HepG2 (cell line): ENCODE data around the gene GAS5. TPM values are rescaled to one million over a fixed set of nuclear protein-coding genes. Genes with fewer than 3 reads are reported as not detected.

Source experiments
- ATAC-seq: fragments of 200-7000 bp; cut with Tn5 transposase; 3 replicates; pipeline ENCODE4 v1.9.1; 2020; ENCODE audit warnings: mild to moderate bottlenecking, moderate library complexity
- BruUV-seq: library from RNA; stranded (reverse); fragments of 400-500 nt; replicated peaks from 2 replicates; lab custom pipeline; 2021; lab: Mats Ljungman, UMichigan
- CTCF ChIA-PET: fragments of 300-600 bp; formaldehyde crosslinking; extraction: SDS; loops from one replicate; lab custom pipeline; 2021; ENCODE audit warnings: low total read pairs, inconsistent platforms, low intra/inter-chr PET ratio; lab: Yijun Ruan, JAX
- POLR2A ChIA-PET: fragments of 350-600 bp; sonication (Branson Sonifier 250); formaldehyde crosslinking; loops from one replicate; lab custom pipeline; 2020; ENCODE audit warnings: antibody characterized with exemption, inconsistent platforms; lab: Yijun Ruan, JAX
- DNase-seq: peaks from one replicate; pipeline ENCODE4 v3.0.0-alpha.2; 2015; ENCODE audit warnings: low spot score
- FAIRE-seq: peaks from 3 replicates; lab custom pipeline; 2011; peaks lifted over from hg19 to GRCh38; lab: Jason Lieb, UNC
- H2AFZ ChIP-seq: one replicate; pipeline ENCODE4 v1.6.1; 2011; ENCODE audit warnings: low read length, inconsistent platforms
- H3K27ac ChIP-seq: fragments of 300-600 bp; 3 replicates; pipeline ENCODE4 v1.8.0; 2011; ENCODE audit warnings: mixed run types, mild to moderate bottlenecking, mixed read lengths, low read length, inconsistent platforms; ENCODE audit not compliant: insufficient read depth; ENCODE audit errors: extremely low read length
- H3K27me3 ChIP-seq, 2 experiments: fragments of 200-600 bp in 1 of 2; 2 replicates in 1 of 2; 3 replicates in 1 of 2; pipeline versions ENCODE4 v1.6.0 to v1.8.0; 2011; ENCODE audit warnings: low read length in 2 of 2, mild to moderate bottlenecking in 2 of 2, moderate library complexity in 2 of 2, inconsistent platforms in 1 of 2; ENCODE audit not compliant: insufficient read depth in 2 of 2, control insufficient read depth in 1 of 2
- H3K36me3 ChIP-seq, 2 experiments: fragments of 200-600 bp in 1 of 2; replicated peaks in 1 of 2; 2 replicates in 1 of 2; 3 replicates in 1 of 2; pipeline versions ENCODE4 v1.5.1 to v1.8.0; 2011; ENCODE audit warnings: low read length in 2 of 2, inconsistent platforms in 1 of 2; ENCODE audit not compliant: insufficient read depth in 2 of 2, control insufficient read depth in 1 of 2
- H3K4me1 ChIP-seq: 2 replicates; pipeline ENCODE4 v1.5.1; 2012; ENCODE audit warnings: low read length, inconsistent platforms; ENCODE audit not compliant: insufficient read depth
- H3K4me2 ChIP-seq: 2 replicates; pipeline ENCODE4 v1.6.0; 2011; ENCODE audit warnings: low read depth, low read length, inconsistent platforms
- H3K4me3 ChIP-seq, 3 experiments: fragments of 200-600 bp in 1 of 3; sonication (generic), shearing (Covaris generic) in 1 of 3; replicated peaks in 1 of 3; 2 replicates each; pipeline ENCODE4 v1.5.1; 2011 to 2016; ENCODE audit warnings: low read length in 3 of 3, inconsistent platforms in 2 of 3, low read depth in 2 of 3, mild to moderate bottlenecking in 2 of 3, control low read depth in 1 of 3, mixed read lengths in 1 of 3; ENCODE audit not compliant: insufficient read depth in 1 of 3
- H3K79me2 ChIP-seq: one replicate; pipeline ENCODE4 v1.6.1; 2011; ENCODE audit warnings: low read length, inconsistent platforms; ENCODE audit not compliant: insufficient read depth
- H3K9ac ChIP-seq: 2 replicates; pipeline ENCODE4 v1.6.0; 2011; ENCODE audit warnings: mild to moderate bottlenecking, low read depth, low read length, inconsistent platforms; ENCODE audit not compliant: insufficient read depth
- H3K9me3 ChIP-seq: 2 replicates; pipeline ENCODE4 v1.5.1; 2012; ENCODE audit warnings: mild to moderate bottlenecking, low read length
- H4K20me1 ChIP-seq: 2 replicates; pipeline ENCODE4 v1.6.0; 2011; ENCODE audit warnings: inconsistent platforms, mild to moderate bottlenecking, low read length, moderate library complexity; ENCODE audit not compliant: insufficient read depth
- BCL6 ChIP-seq: IDR thresholded peaks from 2 replicates; pipeline ENCODE4 v1.6.1; 2016; ENCODE audit warnings: missing genetic modification reagents, missing compliant biosample characterization
- GTF3A ChIP-seq: sonication (generic); formaldehyde crosslinking; conservative IDR thresholded peaks from 2 replicates; pipeline ENCODE4 v1.4.0; 2020; ENCODE audit warnings: mild to moderate bottlenecking, missing genetic modification reagents
- HNRNPH1 ChIP-seq: fragments of 200-400 bp; formaldehyde crosslinking; optimal IDR thresholded peaks from 2 replicates; pipeline ENCODE3; 2017; ENCODE audit warnings: mild to moderate bottlenecking, low read depth, low read length
- KDM3A ChIP-seq: IDR thresholded peaks from 2 replicates; pipeline ENCODE4 v1.6.1; 2018; ENCODE audit warnings: low read depth, missing compliant biosample characterization
- U2AF2 ChIP-seq: fragments of 200-400 bp; formaldehyde crosslinking; IDR thresholded peaks from 2 replicates; pipeline ENCODE4 v1.6.1; 2017; ENCODE audit warnings: low read depth, mild to moderate bottlenecking, low read length
- ZBTB10 ChIP-seq: sonication (generic); formaldehyde crosslinking; IDR thresholded peaks from 2 replicates; pipeline ENCODE4 v1.4.0; 2020; ENCODE audit warnings: missing genetic modification reagents, borderline replicate concordance
- ZNF20 ChIP-seq: sonication (generic); formaldehyde crosslinking; IDR thresholded peaks from 2 replicates; pipeline ENCODE4 v1.4.0; 2020; ENCODE audit warnings: mild to moderate bottlenecking, moderate library complexity, missing genetic modification reagents
- ZNF263 ChIP-seq: sonication (generic); formaldehyde crosslinking; IDR thresholded peaks from 2 replicates; pipeline ENCODE4 v1.4.0; 2020; ENCODE audit warnings: missing genetic modification reagents
- ZNF674 ChIP-seq: sonication (generic); formaldehyde crosslinking; IDR thresholded peaks from 2 replicates; pipeline ENCODE4 v1.5.0; 2020; ENCODE audit warnings: low read depth, mild to moderate bottlenecking, missing genetic modification reagents
- ZNF761 ChIP-seq: sonication (generic); formaldehyde crosslinking; conservative IDR thresholded peaks from 2 replicates; pipeline ENCODE4 v1.4.0; 2020; ENCODE audit warnings: mild to moderate bottlenecking, missing genetic modification reagents
- ZSCAN21 ChIP-seq: sonication (generic); formaldehyde crosslinking; IDR thresholded peaks from 2 replicates; pipeline ENCODE4 v1.8.0; 2022; ENCODE audit warnings: mild to moderate bottlenecking, missing genetic modification reagents, moderate library complexity, borderline replicate concordance
- WGBS: methylation state at CpG from one replicate; pipeline ENCODE4 v1.1.6; 2017; ENCODE audit warnings: low lambda C conversion rate; 5-methylcytosine and 5-hydroxymethylcytosine counted together
- in situ Hi-C: cut with HindIII; loops from 2 replicates; pipeline ENCODE4 v1.10.0; 2017; ENCODE audit warnings: low pct_unique_long_range_greater_than_20kb; ENCODE audit not compliant: extremely low pct_ligation_motif_present
- intact Hi-C: fragments of 100-400 bp; cut with micrococcal nuclease; formaldehyde crosslinking; loops from one replicate; pipeline ENCODE4 v1.10.0; 2022; ENCODE audit not compliant: unreplicated experiment
- polyA plus RNA-seq, 8 experiments: library from polyadenylated mRNA; depleted of rRNA in 3 of 8; stranded (reverse) in 7 of 8; unstranded in 1 of 8; fragments of >200 nt; fragmentation: Illumina TruSeq in 4 of 8; extraction: Trizol in 4 of 8; gene quantifications; 2 replicates each; pipeline versions ENCODE4 v1.2.1 to v1.2.3, GENCODE V29; 2011 to 2016; ENCODE audit warnings: low read depth in 4 of 8, missing spikeins in 1 of 8, mixed read lengths in 1 of 8; ENCODE audit not compliant: insufficient read depth in 1 of 8
- total RNA-seq, 5 experiments: library from RNA; depleted of rRNA; stranded (reverse); fragments of >200 nt; fragmentation: Illumina TruSeq; extraction: Trizol; gene quantifications; 2 replicates each; pipeline ENCODE4 v1.2.3, GENCODE V29; 2016; ENCODE audit warnings: low read depth in 1 of 5
- TF ChIP-seq, protein P1 (sequence below): sonication (generic); IDR thresholded peaks from 2 replicates; pipeline ENCODE4 v1.6.1; 2016; ENCODE audit warnings: low read depth, borderline replicate concordance
- TF ChIP-seq, protein P2 (sequence below): sonication (generic); formaldehyde crosslinking; IDR thresholded peaks from 2 replicates; pipeline ENCODE4 v1.4.0; 2020; ENCODE audit warnings: missing genetic modification reagents
- TF ChIP-seq, protein P3 (sequence below): sonication (generic); formaldehyde crosslinking; IDR thresholded peaks from 2 replicates; pipeline ENCODE4 v1.4.0; 2020; ENCODE audit warnings: mild to moderate bottlenecking, missing genetic modification reagents

Gene GAS5
- total and polyA plus RNA-seq, 2 of the 13 experiments (the other 11 are each of a cell fraction or from before 2014, with no cell fraction given) = 352 to 738 TPM

DNA sequence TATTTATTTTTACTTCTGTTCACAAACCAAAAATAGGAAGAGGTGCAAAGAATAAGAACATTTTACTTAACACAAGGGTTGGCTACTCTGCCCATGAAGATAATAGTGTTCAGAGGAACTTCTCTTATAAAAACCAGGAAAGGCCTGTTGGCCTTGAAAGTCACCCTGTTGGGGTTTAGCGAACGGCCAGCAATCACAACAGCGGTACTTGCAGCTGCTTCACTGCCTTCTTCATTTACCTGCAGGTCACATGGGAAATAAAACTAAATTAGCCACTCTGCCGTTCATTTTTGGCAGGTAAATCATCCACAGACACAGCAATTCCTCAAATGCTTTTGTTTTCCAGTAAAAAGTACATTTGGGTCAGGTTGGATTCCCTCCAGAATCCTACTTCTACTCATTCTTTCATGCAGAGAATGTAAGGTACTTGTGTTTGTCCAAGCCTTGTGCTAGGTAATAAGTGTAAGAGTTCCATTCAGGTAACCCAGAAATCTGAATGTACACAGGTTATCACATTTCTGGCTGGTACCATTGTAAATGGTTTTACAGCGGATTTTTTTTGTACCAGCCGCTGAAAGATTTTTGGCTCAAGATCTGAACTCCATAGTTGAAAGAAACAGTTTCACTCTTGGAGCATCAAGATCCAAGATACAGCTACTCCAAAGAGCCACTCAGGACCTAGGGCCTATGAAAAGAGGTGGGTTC is 36.2 kb upstream of the GAS5 start:
- Histone ChIP-seq H3K4me2 (no peak overlapping the region), H3K4me1 (no peaks in the 10 kb centered on the region), H3K27ac (no peak overlapping the region), H3K36me3 (peaks cover 2 to 9% of the 10 kb centered on the region in 2 experiments; a peak in 3 of 5 replicates), H3K9ac (no peak overlapping the region), H2AFZ (no peak overlapping the region), H3K27me3 (no peaks in the 10 kb centered on the region), H3K9me3 (no peaks in the 10 kb centered on the region), H3K4me3 (no peak overlapping the region), H3K79me2 (no peaks in the 10 kb centered on the region), H4K20me1 (no peaks in the 10 kb centered on the region)
- FAIRE-seq = no peak
- ATAC-seq = no peak
- intact Hi-C loops = no loop called here
- in situ Hi-C loops = no loop called here
- ChIA-PET POLR2A (no interaction called here), CTCF (no interaction called here)
- WGBS = 95% methylated on average over 6 of the region's 6 CpGs
- no peak for DNase-seq
- no TSS peak for BruUV-seq
- TF ChIP-seq, protein P1, sequence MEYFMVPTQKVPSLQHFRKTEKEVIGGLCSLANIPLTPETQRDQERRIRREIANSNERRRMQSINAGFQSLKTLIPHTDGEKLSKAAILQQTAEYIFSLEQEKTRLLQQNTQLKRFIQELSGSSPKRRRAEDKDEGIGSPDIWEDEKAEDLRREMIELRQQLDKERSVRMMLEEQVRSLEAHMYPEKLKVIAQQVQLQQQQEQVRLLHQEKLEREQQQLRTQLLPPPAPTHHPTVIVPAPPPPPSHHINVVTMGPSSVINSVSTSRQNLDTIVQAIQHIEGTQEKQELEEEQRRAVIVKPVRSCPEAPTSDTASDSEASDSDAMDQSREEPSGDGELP = no peak
- no peak for TF ChIP-seq ZNF674 (CRISPR knock-in tag)
- no peak for TF ChIP-seq KDM3A (CRISPR knock-in tag)
- no peak for TF ChIP-seq GTF3A (CRISPR knock-in tag)
- TF ChIP-seq ZNF761 (CRISPR knock-in tag) = no peak
- TF ChIP-seq, protein P2, sequence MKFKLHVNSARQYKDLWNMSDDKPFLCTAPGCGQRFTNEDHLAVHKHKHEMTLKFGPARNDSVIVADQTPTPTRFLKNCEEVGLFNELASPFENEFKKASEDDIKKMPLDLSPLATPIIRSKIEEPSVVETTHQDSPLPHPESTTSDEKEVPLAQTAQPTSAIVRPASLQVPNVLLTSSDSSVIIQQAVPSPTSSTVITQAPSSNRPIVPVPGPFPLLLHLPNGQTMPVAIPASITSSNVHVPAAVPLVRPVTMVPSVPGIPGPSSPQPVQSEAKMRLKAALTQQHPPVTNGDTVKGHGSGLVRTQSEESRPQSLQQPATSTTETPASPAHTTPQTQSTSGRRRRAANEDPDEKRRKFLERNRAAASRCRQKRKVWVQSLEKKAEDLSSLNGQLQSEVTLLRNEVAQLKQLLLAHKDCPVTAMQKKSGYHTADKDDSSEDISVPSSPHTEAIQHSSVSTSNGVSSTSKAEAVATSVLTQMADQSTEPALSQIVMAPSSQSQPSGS (CRISPR knock-in tag) = no peak
- TF ChIP-seq ZSCAN21 (CRISPR knock-in tag) = no peak
- no peak for TF ChIP-seq ZBTB10 (CRISPR knock-in tag)
- TF ChIP-seq, protein P3, sequence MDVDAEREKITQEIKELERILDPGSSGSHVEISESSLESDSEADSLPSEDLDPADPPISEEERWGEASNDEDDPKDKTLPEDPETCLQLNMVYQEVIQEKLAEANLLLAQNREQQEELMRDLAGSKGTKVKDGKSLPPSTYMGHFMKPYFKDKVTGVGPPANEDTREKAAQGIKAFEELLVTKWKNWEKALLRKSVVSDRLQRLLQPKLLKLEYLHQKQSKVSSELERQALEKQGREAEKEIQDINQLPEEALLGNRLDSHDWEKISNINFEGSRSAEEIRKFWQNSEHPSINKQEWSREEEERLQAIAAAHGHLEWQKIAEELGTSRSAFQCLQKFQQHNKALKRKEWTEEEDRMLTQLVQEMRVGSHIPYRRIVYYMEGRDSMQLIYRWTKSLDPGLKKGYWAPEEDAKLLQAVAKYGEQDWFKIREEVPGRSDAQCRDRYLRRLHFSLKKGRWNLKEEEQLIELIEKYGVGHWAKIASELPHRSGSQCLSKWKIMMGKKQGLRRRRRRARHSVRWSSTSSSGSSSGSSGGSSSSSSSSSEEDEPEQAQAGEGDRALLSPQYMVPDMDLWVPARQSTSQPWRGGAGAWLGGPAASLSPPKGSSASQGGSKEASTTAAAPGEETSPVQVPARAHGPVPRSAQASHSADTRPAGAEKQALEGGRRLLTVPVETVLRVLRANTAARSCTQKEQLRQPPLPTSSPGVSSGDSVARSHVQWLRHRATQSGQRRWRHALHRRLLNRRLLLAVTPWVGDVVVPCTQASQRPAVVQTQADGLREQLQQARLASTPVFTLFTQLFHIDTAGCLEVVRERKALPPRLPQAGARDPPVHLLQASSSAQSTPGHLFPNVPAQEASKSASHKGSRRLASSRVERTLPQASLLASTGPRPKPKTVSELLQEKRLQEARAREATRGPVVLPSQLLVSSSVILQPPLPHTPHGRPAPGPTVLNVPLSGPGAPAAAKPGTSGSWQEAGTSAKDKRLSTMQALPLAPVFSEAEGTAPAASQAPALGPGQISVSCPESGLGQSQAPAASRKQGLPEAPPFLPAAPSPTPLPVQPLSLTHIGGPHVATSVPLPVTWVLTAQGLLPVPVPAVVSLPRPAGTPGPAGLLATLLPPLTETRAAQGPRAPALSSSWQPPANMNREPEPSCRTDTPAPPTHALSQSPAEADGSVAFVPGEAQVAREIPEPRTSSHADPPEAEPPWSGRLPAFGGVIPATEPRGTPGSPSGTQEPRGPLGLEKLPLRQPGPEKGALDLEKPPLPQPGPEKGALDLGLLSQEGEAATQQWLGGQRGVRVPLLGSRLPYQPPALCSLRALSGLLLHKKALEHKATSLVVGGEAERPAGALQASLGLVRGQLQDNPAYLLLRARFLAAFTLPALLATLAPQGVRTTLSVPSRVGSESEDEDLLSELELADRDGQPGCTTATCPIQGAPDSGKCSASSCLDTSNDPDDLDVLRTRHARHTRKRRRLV (CRISPR knock-in tag) = no peak
- no peak for TF ChIP-seq ZNF20 (CRISPR knock-in tag)
- TF ChIP-seq ZNF263 (CRISPR knock-in tag) = no peak
- no peak for TF ChIP-seq HNRNPH1
- no peak for TF ChIP-seq BCL6 (CRISPR knock-in tag)
- TF ChIP-seq U2AF2 = no peak
